ENCODE data around the gene ADNP2. TPM values are rescaled to one million over a fixed set of nuclear protein-coding genes. Genes with fewer than 3 reads are reported as not detected.

Gene ADNP2
- total RNA-seq, 1 experiment from 2014 or later, result 23.2 TPM

- Histone ChIP-seq H3K79me2 (ENCODE audit: low read length) (peaks cover 100% of the 10 kb centered on the region), H3K4me3 (ENCODE audit: low read length) (no peak overlapping the region), H2AFZ (ENCODE audit: low read length) (no peak overlapping the region), H3K9me3 (ENCODE audit: low read length) (no peaks in the 10 kb centered on the region), H4K20me1 (ENCODE audit: low read length) (peaks cover 76% of the 10 kb centered on the region), H3K27me3 (ENCODE audit: low read length) (no peaks in the 10 kb centered on the region), H3K27ac (ENCODE audit: low read length) (no peak overlapping the region), H3K9ac (ENCODE audit: low read length) (no peak overlapping the region), H3K36me3 (ENCODE audit: low read depth, low read length) (peaks cover 39% of the 10 kb centered on the region), H3K9me2 (replicated peaks; ENCODE audit: low read length) (no peaks in the 10 kb centered on the region), H3F3A (ENCODE audit: low read length, unreplicated experiment) (no peaks in the 10 kb centered on the region), H3K4me1 (ENCODE audit: insufficient read depth, low read length) (peaks cover 10% of the 10 kb centered on the region; the same call in 1 of the 2 replicates), H3K4me2 (ENCODE audit: low read length) (no peak overlapping the region)
- no TSS peak for BruUV-seq (replicated peaks)
- DNase-seq (no peak), ATAC-seq (no peak)
- TF ChIP-seq EZH2phosphoT487 (IDR thresholded peaks at IDR 0.05; ENCODE audit: borderline replicate concordance, low read length) (no peak), CTCF (conservative IDR thresholded peaks at IDR 0.05; ENCODE audit: low read depth, low read length) (no peak), EZH2 (IDR thresholded peaks at IDR 0.05; ENCODE audit: low read length, unreplicated experiment) (no peak)
- intact Hi-C loops (cut with micrococcal nuclease), result no loop called here
- ChIA-PET CTCF (no interaction called here), POLR2A (ENCODE audit: unreplicated experiment) (no interaction called here)
Observed at GRCh38 chr18:80115035-80115434, 6.0 kb downstream of the ADNP2 start.

DNA sequence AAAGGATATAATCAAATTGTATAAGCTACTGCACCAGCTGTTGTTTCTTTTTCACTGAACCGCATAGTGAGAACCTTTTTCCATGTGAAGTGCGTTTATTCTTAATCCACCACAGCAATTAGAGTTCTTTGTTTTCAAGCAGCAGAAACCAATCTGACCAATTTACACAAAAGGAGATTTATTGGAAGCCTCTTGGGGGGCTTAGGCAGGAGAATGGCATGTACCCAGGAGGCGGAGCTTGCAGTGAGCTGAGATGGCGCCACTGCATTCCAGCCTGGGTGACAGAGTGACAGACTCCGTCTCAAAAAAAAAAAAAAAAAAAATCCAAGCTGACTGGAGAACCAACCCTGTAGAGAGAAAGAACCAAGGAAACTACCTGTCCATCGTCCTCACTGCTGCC is 10.0 kb downstream of the ADNP2 start:
- BruUV-seq (replicated peaks), result no TSS peak
- CTCF ChIA-PET, result no interaction called here
- ATAC-seq, result no peak

DNA sequence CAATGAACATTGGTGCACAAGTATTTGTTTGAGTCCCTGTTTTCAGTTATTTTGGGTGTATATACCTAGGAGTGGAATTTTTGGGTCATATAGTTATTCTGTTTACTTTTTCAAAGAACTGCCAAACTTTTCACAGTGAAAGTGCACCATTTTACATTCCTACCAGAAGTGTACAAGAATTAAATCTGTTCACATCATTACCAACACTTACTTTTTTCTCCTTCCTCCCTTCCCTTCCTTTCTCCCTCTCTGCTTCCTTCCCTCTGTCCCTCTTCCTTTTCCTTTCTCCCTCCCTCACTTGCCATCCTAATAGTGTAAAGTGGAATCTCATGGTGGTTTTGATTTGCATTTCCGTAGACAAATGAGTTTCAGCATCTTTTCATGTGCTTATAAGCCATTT is 11.9 kb downstream of the ADNP2 start:
- Histone ChIP-seq H3K79me2 (ENCODE audit: low read length) (peaks cover 100% of the 10 kb centered on the region), H3K27ac (ENCODE audit: low read length) (no peak overlapping the region), H3K9me3 (ENCODE audit: low read length) (no peaks in the 10 kb centered on the region), H3K4me1 (ENCODE audit: insufficient read depth, low read length) (peaks cover 5% of the 10 kb centered on the region), H4K20me1 (ENCODE audit: low read length) (peaks cover 64% of the 10 kb centered on the region), H3K36me3 (ENCODE audit: low read depth, low read length) (peaks cover 47% of the 10 kb centered on the region), H3K9ac (ENCODE audit: low read length) (no peak overlapping the region), H2AFZ (ENCODE audit: low read length) (no peak overlapping the region), H3K4me3 (ENCODE audit: low read length) (no peak overlapping the region), H3K4me2 (ENCODE audit: low read length) (no peak overlapping the region), H3F3A (ENCODE audit: low read length, unreplicated experiment) (no peaks in the 10 kb centered on the region), H3K9me2 (replicated peaks; ENCODE audit: low read length) (no peaks in the 10 kb centered on the region), H3K27me3 (ENCODE audit: low read length) (no peaks in the 10 kb centered on the region)
- ChIA-PET CTCF (no interaction called here), POLR2A (ENCODE audit: unreplicated experiment) (no interaction called here)
- DNase-seq, result no peak
- no peak for ATAC-seq
- TF ChIP-seq CTCF (conservative IDR thresholded peaks at IDR 0.05; ENCODE audit: low read depth, low read length) (no peak), EZH2phosphoT487 (IDR thresholded peaks at IDR 0.05; ENCODE audit: borderline replicate concordance, low read length) (no peak), EZH2 (IDR thresholded peaks at IDR 0.05; ENCODE audit: low read length, unreplicated experiment) (no peak)
- no TSS peak for BruUV-seq (replicated peaks)
- intact Hi-C loops (cut with micrococcal nuclease), result no loop called here

More for the DNA sequence above, 10.0 kb downstream of the ADNP2 start:
- H2AFZ ChIP-seq (ENCODE audit: low read length), result no peak overlapping the region
- POLR2A ChIA-PET (ENCODE audit: unreplicated experiment), result no interaction called here
- H3K9me3 ChIP-seq (ENCODE audit: low read length), result no peaks in the 10 kb centered on the region
- intact Hi-C loops (cut with micrococcal nuclease), result no loop called here
- no peaks in the 10 kb centered on the region for H3K9me2 ChIP-seq (replicated peaks; ENCODE audit: low read length)
- TF ChIP-seq CTCF (conservative IDR thresholded peaks at IDR 0.05; ENCODE audit: low read depth, low read length) (no peak), EZH2phosphoT487 (IDR thresholded peaks at IDR 0.05; ENCODE audit: borderline replicate concordance, low read length) (no peak), EZH2 (IDR thresholded peaks at IDR 0.05; ENCODE audit: low read length, unreplicated experiment) (no peak)
- no peaks in the 10 kb centered on the region for H3K4me1 ChIP-seq (ENCODE audit: insufficient read depth, low read length)
- H3K27me3 ChIP-seq (ENCODE audit: low read length), result no peaks in the 10 kb centered on the region
- no peak for DNase-seq
- H3K27ac ChIP-seq (ENCODE audit: low read length), result no peak overlapping the region
- H3K4me2 ChIP-seq (ENCODE audit: low read length), result no peak overlapping the region
- peaks cover 100% of the 10 kb centered on the region for H3K79me2 ChIP-seq (ENCODE audit: low read length)
- no peaks in the 10 kb centered on the region for H3F3A ChIP-seq (ENCODE audit: low read length, unreplicated experiment)
- H4K20me1 ChIP-seq (ENCODE audit: low read length), result peaks cover 70% of the 10 kb centered on the region
- no peak overlapping the region for H3K4me3 ChIP-seq (ENCODE audit: low read length)
- no peak overlapping the region for H3K9ac ChIP-seq (ENCODE audit: low read length)
- peaks cover 50% of the 10 kb centered on the region for H3K36me3 ChIP-seq (ENCODE audit: low read depth, low read length)
